ENCODE results near the gene CRISP2. TPM values are rescaled to one million over a fixed set of nuclear protein-coding genes. Genes with fewer than 3 reads are reported as not detected.

CRISP2 gene
- total RNA-seq, 2 experiments from 2014 or later: not detected

- ChIA-PET CTCF (ENCODE audit: unreplicated experiment) (no interaction called here), POLR2A (no interaction called here)
- H2AFZ ChIP-seq (ENCODE audit: low read length): no peak overlapping the region
- H4K20me1 ChIP-seq (ENCODE audit: insufficient read depth, low read length): no peaks in the 10 kb centered on the region
- H3K9me2 ChIP-seq (ENCODE audit: insufficient read depth, low read length): no peaks in the 10 kb centered on the region
- no peak overlapping the region for H3K4me2 ChIP-seq (ENCODE audit: low read length)
- H3K79me2 ChIP-seq (ENCODE audit: insufficient read depth, low read depth, low read length): no peaks in the 10 kb centered on the region
- intact Hi-C loops (cut with micrococcal nuclease; ENCODE audit: unreplicated experiment): no loop called here
- no TSS peak for BruUV-seq (replicated peaks)
- TF ChIP-seq CTCF (conservative IDR thresholded peaks at IDR 0.05; ENCODE audit: low read length) (no peak), EZH2phosphoT487 (IDR thresholded peaks at IDR 0.05; ENCODE audit: borderline replicate concordance, low read depth, low read length) (no peak)
- H3K36me3 ChIP-seq (ENCODE audit: insufficient read depth, low read length): no peaks in the 10 kb centered on the region
- no peaks in the 10 kb centered on the region for H3K9me3 ChIP-seq (ENCODE audit: low read length)
- DNase-seq (ENCODE audit: low spot score): no peak
- no peaks in the 10 kb centered on the region for H3K4me1 ChIP-seq (ENCODE audit: insufficient read depth, low read length, poor library complexity, severe bottlenecking)
- no peak overlapping the region for H3K4me3 ChIP-seq (ENCODE audit: low read depth, low read length, poor library complexity, severe bottlenecking)
- H3K27ac ChIP-seq (ENCODE audit: low read depth, low read length, poor library complexity, severe bottlenecking): no peak overlapping the region
Measured at GRCh38 chr6:49675816-49676215, 37.5 kb downstream of the CRISP2 start.

- H3K4me1 ChIP-seq (ENCODE audit: insufficient read depth, low read length, poor library complexity, severe bottlenecking): no peaks in the 10 kb centered on the region
- no peak overlapping the region for H3K4me3 ChIP-seq (ENCODE audit: low read depth, low read length, poor library complexity, severe bottlenecking)
- no peaks in the 10 kb centered on the region for H3K9me2 ChIP-seq (ENCODE audit: insufficient read depth, low read length)
- no TSS peak for BruUV-seq (replicated peaks)
- H3K9me3 ChIP-seq (ENCODE audit: low read length): no peaks in the 10 kb centered on the region
- ChIA-PET POLR2A (no interaction called here), CTCF (ENCODE audit: unreplicated experiment) (no interaction called here)
- H2AFZ ChIP-seq (ENCODE audit: low read length): no peak overlapping the region
- no peaks in the 10 kb centered on the region for H4K20me1 ChIP-seq (ENCODE audit: insufficient read depth, low read length)
- no peak overlapping the region for H3K27ac ChIP-seq (ENCODE audit: low read depth, low read length, poor library complexity, severe bottlenecking)
- H3K4me2 ChIP-seq (ENCODE audit: low read length): no peak overlapping the region
- intact Hi-C loops (cut with micrococcal nuclease; ENCODE audit: unreplicated experiment): no loop called here
- DNase-seq (ENCODE audit: low spot score): no peak
- H3K79me2 ChIP-seq (ENCODE audit: insufficient read depth, low read depth, low read length): no peaks in the 10 kb centered on the region
- TF ChIP-seq CTCF (conservative IDR thresholded peaks at IDR 0.05; ENCODE audit: low read length) (no peak), EZH2phosphoT487 (IDR thresholded peaks at IDR 0.05; ENCODE audit: borderline replicate concordance, low read depth, low read length) (no peak)
- H3K36me3 ChIP-seq (ENCODE audit: insufficient read depth, low read length): no peaks in the 10 kb centered on the region
Measured at GRCh38 chr6:49668083-49668511, 45.2 kb downstream of the CRISP2 start.

GRCh38 chr6:49666930-49667757, 46.2 kb downstream of the CRISP2 start:
- H3K9me2 ChIP-seq (ENCODE audit: insufficient read depth, low read length): no peaks in the 10 kb centered on the region
- H2AFZ ChIP-seq (ENCODE audit: low read length): 0 out of 2 replicates have a peak overlapping the region, but pooled peaks have one; percentile 21
- no peaks in the 10 kb centered on the region for H4K20me1 ChIP-seq (ENCODE audit: insufficient read depth, low read length)
- ChIA-PET POLR2A (no interaction called here), CTCF (ENCODE audit: unreplicated experiment) (no interaction called here)
- H3K4me2 ChIP-seq (ENCODE audit: low read length): no peak overlapping the region
- no peak overlapping the region for H3K4me3 ChIP-seq (ENCODE audit: low read depth, low read length, poor library complexity, severe bottlenecking)
- H3K79me2 ChIP-seq (ENCODE audit: insufficient read depth, low read depth, low read length): no peaks in the 10 kb centered on the region
- H3K9me3 ChIP-seq (ENCODE audit: low read length): no peaks in the 10 kb centered on the region
- no peak for DNase-seq (ENCODE audit: low spot score)
- TF ChIP-seq EZH2phosphoT487 (IDR thresholded peaks at IDR 0.05; ENCODE audit: borderline replicate concordance, low read depth, low read length) (no peak), CTCF (conservative IDR thresholded peaks at IDR 0.05; ENCODE audit: low read length) (no peak)
- no peaks in the 10 kb centered on the region for H3K36me3 ChIP-seq (ENCODE audit: insufficient read depth, low read length)
- no TSS peak for BruUV-seq (replicated peaks)
- intact Hi-C loops (cut with micrococcal nuclease; ENCODE audit: unreplicated experiment): no loop called here
- no peaks in the 10 kb centered on the region for H3K4me1 ChIP-seq (ENCODE audit: insufficient read depth, low read length, poor library complexity, severe bottlenecking)
- H3K27ac ChIP-seq (ENCODE audit: low read depth, low read length, poor library complexity, severe bottlenecking): no peak overlapping the region
